Endothelial cell of umbilical vein (primary cell): ENCODE measurements around the gene DCAF6. TPM values are rescaled to one million over a fixed set of nuclear protein-coding genes. Genes with fewer than 3 reads are reported as not detected.

Experiments used
- BruUV-seq: library from RNA; stranded (reverse); fragments of 400-500 nt; replicated peaks from 2 replicates; lab custom pipeline; 2021; lab: Mats Ljungman, UMichigan
- CTCF ChIA-PET: fragments of 300-600, 350-600 bp; sonication (Branson Sonifier 250); formaldehyde crosslinking; loops from one replicate; lab custom pipeline; 2021; ENCODE audit warnings: antibody characterized with exemption, inconsistent platforms; lab: Charles Lee
- POLR2A ChIA-PET: fragments of 300-600, 350-600 bp; sonication (Branson Sonifier 250); formaldehyde crosslinking; loops from one replicate; lab custom pipeline; 2021; ENCODE audit warnings: antibody characterized with exemption, inconsistent platforms; lab: Charles Lee
- DNase-seq: peaks from one replicate; pipeline ENCODE4 v3.0.0-alpha.2; 2011; ENCODE audit warnings: low read depth, low spot score
- FAIRE-seq: peaks from 2 replicates; lab custom pipeline; 2011; peaks lifted over from hg19 to GRCh38; lab: Jason Lieb, UNC
- H2AFZ ChIP-seq: 2 replicates; pipeline ENCODE4 v1.6.0; 2012; ENCODE audit warnings: low read depth, low read length, control low read depth, inconsistent platforms
- H3K27ac ChIP-seq: 2 replicates; pipeline ENCODE4 v1.5.1; 2011; ENCODE audit warnings: low read depth, mild to moderate bottlenecking, control low read depth, low read length, moderate library complexity; ENCODE audit not compliant: insufficient read depth
- H3K27me3 ChIP-seq, 2 experiments: 2 replicates each; pipeline versions ENCODE4 v1.6.0 to v1.6.1; 2011; ENCODE audit warnings: low read length in 2 of 2, mixed read lengths in 1 of 2; ENCODE audit not compliant: control insufficient read depth in 2 of 2, insufficient read depth in 2 of 2
- H3K36me3 ChIP-seq, 2 experiments: 2 replicates in 1 of 2; 3 replicates in 1 of 2; pipeline ENCODE4 v1.5.1; 2011; ENCODE audit warnings: low read length in 2 of 2, mild to moderate bottlenecking in 1 of 2, moderate library complexity in 1 of 2; ENCODE audit not compliant: control insufficient read depth in 2 of 2, insufficient read depth in 2 of 2; ENCODE audit errors: extremely low read depth in 1 of 2
- H3K4me1 ChIP-seq: 3 replicates; pipeline ENCODE4 v1.5.1; 2011; ENCODE audit warnings: mild to moderate bottlenecking, low read length; ENCODE audit not compliant: control insufficient read depth, insufficient read depth; ENCODE audit errors: extremely low read depth
- H3K4me2 ChIP-seq: 2 replicates; pipeline ENCODE4 v1.6.1; 2011; ENCODE audit warnings: low read length, control low read depth, mixed read lengths; ENCODE audit not compliant: insufficient read depth
- H3K4me3 ChIP-seq, 3 experiments: fragments of 200-600 bp in 1 of 3; sonication (generic), shearing (Covaris generic) in 1 of 3; replicated peaks in 1 of 3; 2 replicates each; pipeline ENCODE4 v1.5.1; 2011 to 2016; ENCODE audit warnings: control low read depth in 3 of 3, low read length in 3 of 3, mild to moderate bottlenecking in 2 of 3, inconsistent platforms in 1 of 3, low read depth in 1 of 3, moderate library complexity in 1 of 3; ENCODE audit not compliant: insufficient read depth in 1 of 3
- H3K79me2 ChIP-seq: 2 replicates; pipeline ENCODE4 v1.6.0; 2012; ENCODE audit warnings: low read length, inconsistent platforms; ENCODE audit not compliant: control insufficient read depth, insufficient read depth
- H3K9ac ChIP-seq: replicated peaks from 2 replicates; pipeline ENCODE3; 2011; ENCODE audit warnings: low read length, control low read depth; ENCODE audit not compliant: insufficient read depth; ENCODE audit errors: extremely low read depth
- H3K9me1 ChIP-seq: replicated peaks from 3 replicates; pipeline ENCODE4 v1.6.0; 2011; ENCODE audit warnings: mild to moderate bottlenecking, low read length; ENCODE audit not compliant: control insufficient read depth, insufficient read depth; ENCODE audit errors: extremely low read depth
- H3K9me3 ChIP-seq: replicated peaks from 2 replicates; pipeline ENCODE4 v1.5.1; 2012; ENCODE audit warnings: low read length, inconsistent platforms; ENCODE audit not compliant: control insufficient read depth, insufficient read depth
- H4K20me1 ChIP-seq: replicated peaks from 2 replicates; pipeline ENCODE3; 2011; ENCODE audit warnings: mild to moderate bottlenecking, low read length; ENCODE audit not compliant: control insufficient read depth, insufficient read depth; ENCODE audit errors: extremely low read depth
- CTCF ChIP-seq, 2 donors: IDR thresholded peaks; 1 replicate in 1 of 2; 2 replicates in 1 of 2; pipeline ENCODE4 v1.5.1; 2011; ENCODE audit warnings: low read length in 2 of 2, mild to moderate bottlenecking in 2 of 2, moderate library complexity in 2 of 2, control low read depth in 1 of 2, inconsistent platforms in 1 of 2, low read depth in 1 of 2; ENCODE audit not compliant: insufficient read depth in 1 of 2; ENCODE audit errors: extremely low read depth in 1 of 2
- EZH2 ChIP-seq: IDR thresholded peaks from 2 replicates; pipeline ENCODE4 v1.6.1; 2012; ENCODE audit warnings: borderline replicate concordance, low read depth, mild to moderate bottlenecking, moderate library complexity, low read length, inconsistent platforms; ENCODE audit not compliant: severe bottlenecking
- FOS ChIP-seq: IDR thresholded peaks from 2 replicates; pipeline ENCODE4 v1.6.1; 2011; ENCODE audit warnings: mild to moderate bottlenecking, low read length, moderate library complexity, borderline replicate concordance; ENCODE audit not compliant: insufficient read depth
- GATA2 ChIP-seq: IDR thresholded peaks from 2 replicates; pipeline ENCODE4 v1.7.0; 2011; ENCODE audit warnings: low read depth, mild to moderate bottlenecking, moderate library complexity, mixed read lengths, low read length; ENCODE audit not compliant: insufficient read length, insufficient read depth
- JUN ChIP-seq: IDR thresholded peaks from 2 replicates; pipeline ENCODE4 v1.6.1; 2011; ENCODE audit warnings: borderline replicate concordance, low read depth; ENCODE audit not compliant: insufficient read length, insufficient read depth
- MAX ChIP-seq: IDR thresholded peaks from 2 replicates; pipeline ENCODE4 v1.6.1; 2011; ENCODE audit not compliant: insufficient read depth, insufficient read length
- MYC ChIP-seq: IDR thresholded peaks from one replicate; pipeline ENCODE4 v1.6.1; 2011; ENCODE audit warnings: mild to moderate bottlenecking, low read depth, low read length
- POLR2A ChIP-seq: IDR thresholded peaks from 2 replicates; pipeline ENCODE4 v1.6.1; 2012; ENCODE audit warnings: low read depth, mild to moderate bottlenecking, control low read depth, low read length
- POLR2AphosphoS5 ChIP-seq: IDR thresholded peaks from 2 replicates; pipeline ENCODE4 v1.6.1; 2012; ENCODE audit warnings: low read depth, mild to moderate bottlenecking, control low read depth, low read length, moderate library complexity; ENCODE audit not compliant: insufficient read depth
- dilution Hi-C: fragments of 300-500 bp; cut with MboI; formaldehyde crosslinking; loops from one replicate; pipeline ENCODE4 v1.15.0; 2019; ENCODE audit warnings: low sequenced_read_pairs; ENCODE audit not compliant: extremely low pct_ligation_motif_present
- intact Hi-C: fragments of 100-400 bp; cut with micrococcal nuclease; formaldehyde crosslinking; loops from one replicate; pipeline ENCODE4 v1.10.0; 2022
- polyA plus RNA-seq, 4 experiments: library from polyadenylated mRNA; depleted of rRNA in 3 of 4; stranded (reverse) in 3 of 4; unstranded in 1 of 4; fragments of >200 nt; gene quantifications; 2 replicates each; pipeline versions ENCODE4 v1.2.1 to v1.2.3, GENCODE V29; 2011 to 2012; ENCODE audit warnings: missing spikeins in 1 of 4
- total RNA-seq: library from RNA; stranded (reverse); gene quantifications from 2 replicates; pipeline ENCODE4 v1.2.3, GENCODE V29; 2021

Gene DCAF6
- total and polyA plus RNA-seq, 2 donors (not counting 3 experiments of a cell fraction or from before 2014, with no cell fraction given): 28.6 to 39.4 TPM

- FAIRE-seq (no peak), DNase-seq (no peak)
- Histone ChIP-seq H3K4me3 (no peak overlapping the region), H3K9ac (no peak overlapping the region), H3K27ac (no peak overlapping the region), H3K4me2 (no peak overlapping the region), H3K27me3 (no peaks in the 10 kb centered on the region), H3K9me1 (no peaks in the 10 kb centered on the region), H2AFZ (no peak overlapping the region), H3K9me3 (no peaks in the 10 kb centered on the region), H3K79me2 (no peaks in the 10 kb centered on the region), H4K20me1 (no peaks in the 10 kb centered on the region), H3K36me3 (no peaks in the 10 kb centered on the region), H3K4me1 (peaks cover 5% of the 10 kb centered on the region)
- TF ChIP-seq POLR2AphosphoS5: no peak
- dilution Hi-C loops (no loop called here), intact Hi-C loops (loop anchor here (2.0 kb wide), 1 partner anchor 13 kb away; no protein-coding TSS in a partner anchor)
- POLR2A ChIA-PET: interaction anchor here (0.6 kb wide), 1 partner anchor 13 kb away, joined by 3 read pairs; the partner anchor contains the start of genes DCAF6 and MPC2
- CTCF ChIA-PET: no interaction called here
- BruUV-seq: no TSS peak
Observed at GRCh38 chr1:167924102-167924501, 12.4 kb upstream of the DCAF6 start.

DNA sequence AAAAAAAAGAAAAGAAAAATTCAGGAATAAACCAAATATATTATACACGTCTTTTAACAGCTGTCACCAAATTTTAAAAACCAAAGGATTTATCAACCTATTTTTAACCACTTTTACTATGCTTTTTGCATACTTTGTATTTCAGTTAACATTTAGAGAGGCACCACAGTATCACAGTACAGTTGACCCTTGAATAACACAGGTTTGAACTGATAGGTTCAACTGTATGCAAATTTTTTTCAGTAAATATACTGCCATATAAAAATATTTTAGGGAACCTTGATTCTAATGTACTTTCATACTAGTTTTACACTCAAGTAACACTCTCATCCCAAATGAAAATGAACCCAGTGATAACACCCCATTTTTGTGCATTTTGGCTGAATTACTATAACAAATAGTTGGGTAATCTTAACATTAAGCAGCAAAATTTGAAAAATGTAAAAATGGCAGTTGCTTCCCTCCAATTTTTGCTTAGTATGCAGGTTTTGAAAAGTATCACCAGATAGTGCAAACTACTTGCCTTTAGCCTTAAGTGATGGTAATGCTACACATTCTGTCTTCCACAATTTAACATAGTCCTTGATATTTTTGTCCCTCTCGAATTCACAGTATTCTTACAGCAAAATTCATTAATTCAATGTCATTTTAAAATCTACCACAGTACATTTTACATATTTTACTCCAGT lies 11.8 kb upstream of the DCAF6 start:
- intact Hi-C loops: loop anchor here (2.0 kb wide), 1 partner anchor 14 kb away; no protein-coding TSS in a partner anchor
- no TSS peak for BruUV-seq
- FAIRE-seq (no peak), DNase-seq (no peak)
- Histone ChIP-seq H3K4me3 (no peak overlapping the region), H3K4me2 (no peak overlapping the region), H3K36me3 (no peaks in the 10 kb centered on the region), H3K9me1 (no peaks in the 10 kb centered on the region), H3K27me3 (no peaks in the 10 kb centered on the region), H4K20me1 (no peaks in the 10 kb centered on the region), H3K9me3 (no peaks in the 10 kb centered on the region), H3K27ac (no peak overlapping the region), H3K79me2 (no peaks in the 10 kb centered on the region), H3K9ac (no peak overlapping the region), H3K4me1 (peaks cover 5% of the 10 kb centered on the region), H2AFZ (no peak overlapping the region)
- ChIA-PET POLR2A (interaction anchor here (0.6 kb wide), 1 partner anchor 12 kb away, joined by 3 read pairs; the partner anchor contains the start of genes DCAF6 and MPC2), CTCF (no interaction called here)
- no peak for TF ChIP-seq CTCF (IDR thresholded peaks at IDR 0.05; ENCODE audit: extremely low read depth in 1 of 2, insufficient read depth in 1 of 2, low read depth in 1 of 2, low read length in 2 of 2)
- no peak for TF ChIP-seq MYC
- no peak for TF ChIP-seq FOS
- no peak for TF ChIP-seq EZH2
- TF ChIP-seq MAX: no peak
- TF ChIP-seq GATA2: no peak
- TF ChIP-seq POLR2AphosphoS5: no peak
- TF ChIP-seq POLR2A: no peak
- no peak for TF ChIP-seq JUN
- dilution Hi-C loops: no loop called here
